NCI-H2196 (cell line): Measurements from ENCODE around the gene RRAGA.
"Not testable (repeated sequence)": the region's sequence is repeated elsewhere in the genome, so short reads cannot be mapped to it uniquely, and the experiment has no call there.

Source experiments
- DNase-seq: peaks from one replicate; lab custom pipeline; 2025; ENCODE audit not compliant: unreplicated experiment; lab: John Stamatoyannopoulos, UW

Gene RRAGA, protein sequence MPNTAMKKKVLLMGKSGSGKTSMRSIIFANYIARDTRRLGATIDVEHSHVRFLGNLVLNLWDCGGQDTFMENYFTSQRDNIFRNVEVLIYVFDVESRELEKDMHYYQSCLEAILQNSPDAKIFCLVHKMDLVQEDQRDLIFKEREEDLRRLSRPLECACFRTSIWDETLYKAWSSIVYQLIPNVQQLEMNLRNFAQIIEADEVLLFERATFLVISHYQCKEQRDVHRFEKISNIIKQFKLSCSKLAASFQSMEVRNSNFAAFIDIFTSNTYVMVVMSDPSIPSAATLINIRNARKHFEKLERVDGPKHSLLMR

DNA sequence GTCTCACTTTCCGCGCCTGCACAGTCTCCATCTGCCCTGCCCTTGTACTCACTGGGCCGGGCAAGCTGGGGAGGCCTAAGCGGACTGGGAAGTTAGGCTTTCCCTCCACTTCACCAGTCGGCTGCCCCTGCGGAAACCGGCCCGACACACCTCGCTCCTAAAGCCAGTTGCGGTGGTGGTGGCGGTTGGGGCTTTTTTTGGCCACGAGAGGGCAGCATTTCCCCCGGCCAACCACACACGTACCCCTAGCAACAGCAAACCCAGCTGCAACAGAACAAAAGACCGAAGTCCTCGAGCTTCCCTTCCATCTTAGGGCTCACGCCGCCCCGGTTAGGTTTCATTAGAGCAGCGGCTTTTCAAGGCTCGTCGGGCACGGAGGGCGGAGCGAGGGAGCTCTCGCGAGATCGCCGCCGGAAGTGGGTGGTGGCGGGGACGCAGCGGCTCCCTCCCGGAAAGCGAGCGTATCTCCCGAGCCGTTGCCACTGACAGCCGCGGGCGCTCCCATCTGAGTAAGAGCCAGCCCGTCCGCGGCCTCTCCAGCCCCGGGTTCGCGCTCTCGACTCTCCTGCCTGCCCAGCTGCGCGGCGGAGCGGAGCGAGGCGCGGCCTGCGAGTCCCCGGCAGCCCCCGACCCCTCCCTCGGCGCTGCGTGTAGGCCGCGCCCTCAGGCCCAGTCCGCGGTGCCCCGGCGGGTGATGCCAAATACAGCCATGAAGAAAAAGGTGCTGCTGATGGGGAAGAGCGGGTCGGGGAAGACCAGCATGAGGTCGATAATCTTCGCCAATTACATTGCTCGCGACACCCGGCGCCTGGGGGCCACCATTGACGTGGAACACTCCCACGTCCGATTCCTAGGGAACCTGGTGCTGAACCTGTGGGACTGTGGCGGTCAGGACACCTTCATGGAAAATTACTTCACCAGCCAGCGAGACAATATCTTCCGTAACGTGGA, at the start of gene RRAGA:
Gene RRAGA (plus strand): TSS at position 462 of the 951 bp plus-strand sequence. CDS start 233 bp downstream, at position 695.
- DNase-seq, result peak; percentile 98

DNA sequence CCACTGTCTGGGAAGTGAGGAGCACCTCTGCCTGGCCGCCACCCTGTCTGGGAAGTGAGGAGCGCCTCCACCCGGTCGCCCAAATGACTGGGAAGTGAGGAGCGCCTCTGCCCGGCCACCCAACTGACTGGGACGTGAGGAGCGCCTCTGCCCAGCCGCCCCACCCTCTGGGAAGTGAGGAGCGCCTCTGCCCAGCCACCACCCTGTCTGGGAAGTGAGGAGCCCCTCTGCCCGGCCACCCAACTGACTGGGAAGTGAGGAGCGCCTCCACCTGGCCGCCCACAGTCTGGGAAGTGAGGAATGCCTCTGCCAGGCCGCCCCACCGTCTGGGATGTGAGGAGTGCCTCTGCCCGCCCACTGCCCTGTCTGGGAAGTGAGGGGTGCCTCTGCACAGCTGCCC, 49.1 kb upstream of the RRAGA start:
- DNase-seq, result no peak

DNA sequence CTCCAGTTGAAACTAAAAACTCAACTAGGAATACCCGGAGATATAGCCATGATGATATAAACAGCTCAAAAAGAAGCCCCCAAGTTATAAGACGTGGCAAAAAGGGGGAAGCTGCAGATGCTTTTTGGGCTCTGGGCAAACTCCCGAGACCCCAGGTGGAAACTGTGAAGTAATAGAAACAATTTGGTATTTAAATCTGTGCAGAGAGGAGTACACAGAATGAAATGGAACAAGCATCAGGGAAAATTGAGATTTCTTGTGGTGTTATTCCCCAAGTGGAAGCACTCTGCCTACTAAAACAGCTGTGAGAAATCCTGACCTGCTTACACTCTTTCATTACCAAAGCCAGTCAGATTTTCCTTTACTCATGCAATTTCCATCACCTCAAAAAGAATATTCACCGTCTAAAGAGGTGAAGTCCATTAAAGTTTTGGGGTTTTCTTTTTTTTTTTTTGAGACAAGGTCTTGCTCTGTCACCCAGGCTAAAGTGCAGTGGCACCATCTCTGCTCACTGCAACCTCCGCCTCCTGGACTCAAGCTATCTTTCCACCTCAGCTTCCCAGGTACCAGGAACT, 39.7 kb upstream of the RRAGA start:
- DNase-seq, result no peak

DNA sequence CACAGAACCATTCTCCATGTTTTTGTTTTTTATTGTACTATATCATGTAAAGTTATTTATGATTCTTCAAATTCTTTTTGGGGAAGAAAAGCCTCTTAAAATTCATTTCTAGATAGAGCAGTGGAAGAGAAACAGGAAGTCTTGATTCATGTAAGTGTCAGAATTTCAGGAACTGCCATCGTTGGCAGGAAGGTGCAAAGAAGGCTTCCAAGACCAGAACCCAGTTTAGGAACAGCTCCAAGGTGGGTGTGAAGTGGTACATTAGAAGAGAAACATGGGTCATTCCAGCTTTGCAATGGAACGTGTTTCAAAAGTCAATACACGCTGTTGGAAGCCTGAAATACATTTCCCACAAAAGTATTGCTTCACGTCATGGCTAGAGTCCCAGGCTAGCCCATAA, 31.0 kb upstream of the RRAGA start:
- no peak for DNase-seq

DNA sequence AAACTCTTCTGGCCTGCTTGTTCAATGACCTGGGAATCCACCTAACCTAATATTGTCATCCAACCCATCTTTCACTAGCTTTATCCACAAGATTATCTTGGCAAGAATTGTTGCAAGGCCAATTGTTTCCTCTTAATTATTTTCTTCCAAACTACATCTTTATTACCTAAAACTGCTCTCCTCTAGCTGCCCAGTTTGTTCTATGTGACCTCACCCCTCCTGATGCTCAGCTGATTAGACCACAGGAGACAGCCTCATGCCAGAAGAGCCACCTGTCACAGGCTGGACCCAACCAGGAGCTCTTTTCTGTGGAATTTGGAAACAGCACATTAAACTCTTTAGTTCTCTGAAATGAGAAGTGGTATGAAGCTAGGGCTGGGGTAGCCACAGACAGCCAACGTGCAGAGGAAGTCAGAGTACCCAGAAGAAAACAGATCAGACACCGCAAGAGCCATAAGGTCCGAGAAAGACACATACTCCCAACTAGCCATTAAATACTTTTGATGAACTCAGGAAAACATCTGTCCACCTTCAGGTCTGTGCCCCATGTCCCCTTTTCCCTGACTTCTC, 28.3 kb upstream of the RRAGA start:
- DNase-seq, result no peak

DNA sequence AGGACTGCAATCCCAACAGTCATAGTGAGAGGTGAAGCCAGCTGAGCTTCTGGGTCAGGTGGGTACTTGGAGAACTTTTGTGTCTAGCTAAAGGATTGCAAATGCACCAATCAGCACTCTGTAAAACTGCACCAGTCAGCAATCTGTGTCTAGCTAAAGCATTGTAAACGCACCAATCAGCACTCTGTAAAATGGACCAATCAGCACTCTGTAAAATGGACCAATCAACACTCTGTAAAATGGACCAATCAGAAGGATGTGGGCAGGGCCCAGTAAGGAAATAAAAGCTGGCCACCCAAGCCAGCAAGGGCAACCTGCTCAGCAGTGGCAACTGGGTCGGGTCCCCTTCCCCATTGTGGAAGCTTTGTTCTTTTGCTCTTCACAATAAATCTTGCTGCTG, 27.6 kb upstream of the RRAGA start:
- DNase-seq, result not testable (repeated sequence)

DNA sequence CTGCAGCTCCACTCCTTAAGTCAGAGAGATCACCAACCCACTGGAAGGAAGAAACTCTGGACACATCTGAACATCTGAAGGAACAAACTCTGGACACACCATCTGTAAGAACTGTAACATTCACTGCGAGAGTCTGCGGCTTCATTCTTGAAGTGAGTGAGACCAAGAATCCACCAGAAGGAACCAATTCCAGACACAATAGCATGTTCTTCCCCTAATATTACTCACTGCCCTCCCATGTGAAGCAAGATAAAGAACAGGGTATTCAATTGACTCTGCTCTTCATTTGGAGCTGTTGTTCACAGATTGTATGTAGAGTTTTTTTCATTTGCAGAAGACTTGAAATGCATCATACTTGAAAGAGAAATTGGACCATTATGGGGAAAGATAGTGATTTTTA, 27.0 kb upstream of the RRAGA start:
- no peak for DNase-seq

DNA sequence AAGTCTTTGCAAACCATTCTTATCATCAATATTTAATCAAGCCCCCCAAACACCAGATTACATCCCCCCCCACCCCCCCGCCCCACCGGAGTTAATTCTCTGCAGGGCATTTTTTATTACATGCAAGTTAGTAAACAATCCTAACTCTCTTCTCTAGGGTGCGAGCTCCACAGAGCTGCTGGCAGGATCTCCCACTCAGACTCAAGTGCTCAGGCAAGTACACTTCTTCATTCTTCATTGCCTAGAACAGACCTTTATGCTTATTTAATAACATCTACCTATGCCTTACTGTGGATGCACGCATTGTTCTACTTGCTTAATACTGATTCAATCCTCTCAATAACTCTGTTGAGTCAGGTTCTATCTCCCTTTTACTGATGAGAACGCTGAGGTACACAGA, 26.1 kb upstream of the RRAGA start:
- DNase-seq, result no peak

DNA sequence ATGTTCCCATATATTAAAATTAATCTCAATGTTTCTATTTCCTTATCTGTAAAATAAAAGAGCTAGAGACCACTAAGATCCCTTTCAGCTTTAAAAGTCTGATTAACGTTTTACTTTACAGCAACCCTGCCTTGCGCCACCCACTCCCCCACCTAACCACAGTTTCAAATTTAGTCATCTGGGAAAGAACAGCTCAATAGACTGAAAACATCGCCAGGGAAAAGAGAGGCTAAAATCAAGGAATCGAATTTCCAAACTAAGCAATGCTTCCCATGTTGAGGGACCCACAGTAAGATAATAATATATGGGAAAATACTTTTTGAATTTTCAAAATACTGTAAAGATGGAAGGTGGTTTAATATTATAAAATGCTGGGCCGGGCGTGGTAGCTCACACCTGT, 22.9 kb upstream of the RRAGA start:
- DNase-seq, result no peak

DNA sequence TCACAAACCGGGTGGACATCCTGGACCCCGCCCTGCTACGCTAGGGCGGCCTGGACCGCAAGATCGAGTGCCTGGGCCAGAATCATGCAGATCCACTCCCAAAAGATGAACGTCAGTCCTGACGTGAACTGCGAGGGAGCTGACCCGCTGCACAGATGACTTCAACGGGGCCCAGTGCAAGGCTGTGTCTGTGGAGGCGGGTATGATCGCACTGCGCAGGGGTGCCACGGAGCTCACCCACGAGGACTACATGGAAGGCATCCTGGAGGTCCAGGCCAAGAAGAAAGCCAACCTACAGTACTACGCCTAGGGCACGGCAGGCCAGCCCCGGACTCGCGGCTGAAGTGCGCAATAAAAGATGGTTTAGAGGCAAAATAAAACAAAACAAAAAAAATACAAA, 21.4 kb upstream of the RRAGA start:
- no peak for DNase-seq

DNA sequence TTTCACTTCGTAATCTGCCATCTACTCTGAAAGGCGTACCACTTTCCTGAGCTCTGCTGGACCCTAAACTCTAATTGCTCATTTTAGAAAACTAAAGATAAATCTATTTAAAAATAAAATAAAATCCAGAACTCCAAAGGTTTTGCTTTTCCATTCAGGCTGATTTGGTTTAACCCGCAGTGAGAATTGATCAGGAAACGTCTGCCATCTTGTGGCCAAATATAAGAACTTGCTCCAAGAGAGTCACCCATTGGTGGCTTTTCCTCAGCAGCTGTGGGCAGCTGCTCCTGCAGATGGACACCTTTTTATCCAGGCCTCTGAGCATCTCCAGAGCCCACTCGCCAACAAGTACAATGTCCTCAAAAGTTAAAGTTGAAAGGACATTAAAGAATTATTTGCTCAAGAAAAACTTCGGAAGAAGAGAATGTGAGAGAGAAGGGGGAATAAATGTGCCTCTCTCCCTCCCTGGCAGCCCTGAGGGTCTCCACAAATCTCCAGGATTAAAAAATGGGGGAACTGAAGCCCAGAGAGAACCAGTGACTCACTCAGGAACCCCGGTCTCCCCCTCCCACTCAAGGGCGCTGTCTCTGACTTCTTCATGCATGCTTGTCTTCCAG, 20.3 kb upstream of the RRAGA start:
- DNase-seq, result peak; percentile 71

DNA sequence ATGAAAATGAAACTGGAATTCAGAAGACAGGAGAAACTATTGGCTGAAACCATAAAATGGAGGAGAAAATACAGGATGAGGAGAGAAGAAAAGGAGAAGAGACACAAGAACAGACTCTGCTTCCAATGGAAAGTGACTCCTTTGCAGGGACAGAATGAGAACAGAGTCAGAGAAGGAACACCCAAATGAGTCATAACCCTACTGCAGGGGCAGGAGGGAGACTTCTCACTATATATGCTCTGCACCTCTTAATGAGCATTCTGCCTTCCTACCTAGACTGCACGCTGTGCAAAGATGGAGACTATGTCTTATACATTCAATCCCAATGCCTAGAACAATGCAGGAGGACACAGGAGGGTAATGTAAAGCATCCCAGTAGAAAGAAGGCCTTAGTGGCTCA, 18.3 kb upstream of the RRAGA start:
- DNase-seq, result no peak

DNA sequence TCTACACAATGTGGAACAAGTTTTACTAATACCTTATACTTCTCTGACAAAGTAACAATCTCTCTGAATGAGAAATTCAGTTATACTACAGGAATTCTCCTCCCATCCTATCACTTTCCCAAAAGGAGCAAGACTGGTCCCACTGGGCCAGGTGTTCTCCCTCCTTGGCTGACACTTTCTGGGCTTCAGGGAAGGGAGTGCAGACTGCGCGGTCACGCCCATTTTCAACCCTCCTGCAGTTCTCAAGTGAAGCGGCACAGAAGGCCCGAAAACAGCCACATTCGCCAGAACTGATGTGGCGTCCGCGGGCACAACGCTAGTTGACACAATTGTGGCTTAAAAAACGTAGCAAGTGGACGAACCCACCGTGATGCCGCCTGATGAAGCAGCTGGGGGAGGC, 16.8 kb upstream of the RRAGA start:
- no peak for DNase-seq

DNA sequence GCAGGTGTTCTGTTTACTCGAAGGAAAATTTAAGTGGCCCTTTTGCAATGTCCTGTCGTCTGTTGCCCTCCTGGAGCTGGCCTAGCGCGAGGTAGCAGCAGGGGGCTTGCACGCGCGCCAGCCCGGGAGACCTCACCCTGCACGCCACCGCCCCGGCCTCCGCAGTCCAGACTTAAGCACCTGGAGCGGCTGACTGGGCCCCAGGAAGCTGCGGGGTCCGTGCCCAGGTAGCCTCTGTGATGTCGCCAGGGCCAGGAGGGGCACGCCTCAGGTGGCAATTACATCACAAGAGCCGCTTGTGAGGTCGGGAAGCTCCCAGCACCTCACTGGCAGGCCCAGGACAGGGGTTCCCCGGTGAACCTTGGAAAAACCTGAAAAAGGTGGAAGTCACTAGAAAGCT, 16.2 kb upstream of the RRAGA start, which contains the start of gene SAXO1:
Gene SAXO1 (minus strand): TSS at position 195 of the 400 bp plus-strand sequence. CDS start 301 bp downstream, outside the sequence.
- DNase-seq, result no peak

DNA sequence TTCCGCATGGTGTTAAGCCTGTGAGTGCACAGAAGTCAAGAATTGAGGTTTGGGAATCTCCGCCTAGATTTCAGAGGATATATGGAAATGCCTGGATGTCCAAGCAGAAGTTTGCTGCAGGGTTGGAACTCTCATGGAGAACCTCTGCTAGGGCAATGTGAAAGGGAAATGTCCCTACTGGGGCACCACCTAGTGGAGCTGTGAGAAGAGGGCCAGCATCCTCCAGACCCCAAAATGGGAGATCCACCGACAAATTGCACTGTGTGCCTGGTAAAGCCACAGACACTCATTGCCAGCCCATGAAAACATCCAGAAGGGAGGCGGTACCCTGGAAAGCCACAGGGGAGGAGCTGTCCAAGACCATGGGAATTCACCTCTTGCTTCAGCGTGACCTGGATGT, 12.6 kb upstream of the RRAGA start:
- no peak for DNase-seq

DNA sequence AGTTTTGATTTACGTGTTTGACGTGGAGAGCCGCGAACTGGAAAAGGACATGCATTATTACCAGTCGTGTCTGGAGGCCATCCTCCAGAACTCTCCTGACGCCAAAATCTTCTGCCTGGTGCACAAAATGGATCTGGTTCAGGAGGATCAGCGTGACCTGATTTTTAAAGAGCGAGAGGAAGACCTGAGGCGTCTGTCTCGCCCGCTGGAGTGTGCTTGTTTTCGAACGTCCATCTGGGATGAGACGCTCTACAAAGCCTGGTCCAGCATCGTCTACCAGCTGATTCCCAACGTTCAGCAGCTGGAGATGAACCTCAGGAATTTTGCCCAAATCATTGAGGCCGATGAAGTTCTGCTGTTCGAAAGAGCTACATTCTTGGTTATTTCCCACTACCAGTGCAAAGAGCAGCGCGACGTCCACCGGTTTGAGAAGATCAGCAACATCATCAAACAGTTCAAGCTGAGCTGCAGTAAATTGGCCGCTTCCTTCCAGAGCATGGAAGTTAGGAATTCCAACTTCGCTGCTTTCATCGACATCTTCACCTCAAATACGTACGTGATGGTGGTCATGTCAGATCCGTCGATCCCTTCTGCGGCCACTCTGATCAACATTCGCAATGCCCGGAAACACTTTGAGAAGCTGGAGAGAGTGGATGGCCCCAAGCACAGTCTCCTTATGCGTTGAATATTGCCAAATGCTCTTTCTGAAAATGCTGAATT, 850 bp downstream of the RRAGA start:
- DNase-seq, result no peak

DNA sequence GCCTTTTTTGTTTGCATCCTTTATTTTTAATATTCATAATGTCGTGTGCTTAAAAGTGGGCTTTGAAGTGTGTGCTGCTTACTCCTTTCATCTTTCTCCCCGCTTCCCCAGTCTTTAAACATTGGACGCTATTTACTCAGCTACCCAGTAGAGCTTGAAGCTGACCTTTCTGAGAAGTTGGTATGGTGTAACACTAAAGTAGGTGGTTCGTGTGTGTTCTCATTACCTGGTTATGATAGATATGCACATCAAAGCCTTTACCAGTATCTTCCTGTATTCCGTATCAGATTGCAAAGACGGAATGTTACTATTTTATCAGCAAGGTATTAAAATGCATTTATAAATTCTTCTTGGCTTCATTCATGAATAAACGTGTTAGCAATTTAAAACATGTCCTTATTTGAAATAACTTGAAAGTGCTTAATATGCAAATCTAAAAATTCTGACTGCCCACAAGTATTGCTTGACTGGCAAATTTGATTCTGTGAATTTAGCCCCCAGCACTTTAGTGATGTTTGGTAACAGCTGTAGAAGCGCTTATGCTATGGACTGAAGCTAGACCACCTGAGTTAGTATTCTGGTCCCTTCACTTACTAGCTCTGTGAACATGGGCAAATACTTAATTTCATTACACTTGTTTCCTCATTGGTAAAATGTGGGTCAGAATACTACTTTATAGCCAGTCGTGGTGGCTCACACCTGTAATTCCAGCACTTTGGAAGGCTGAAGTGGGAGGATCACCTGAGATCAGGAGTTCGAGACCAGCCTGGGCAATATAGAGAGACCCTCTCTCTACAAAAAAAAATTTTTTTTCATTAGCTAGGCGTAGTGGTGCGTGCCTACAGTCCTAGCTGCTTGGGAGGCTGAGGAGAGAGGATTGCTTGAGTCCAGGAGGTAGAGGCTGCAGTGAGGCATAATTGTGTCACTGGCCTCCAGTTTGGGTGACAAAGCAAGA, 1.7 kb downstream of the RRAGA start:
- DNase-seq, result no peak

DNA sequence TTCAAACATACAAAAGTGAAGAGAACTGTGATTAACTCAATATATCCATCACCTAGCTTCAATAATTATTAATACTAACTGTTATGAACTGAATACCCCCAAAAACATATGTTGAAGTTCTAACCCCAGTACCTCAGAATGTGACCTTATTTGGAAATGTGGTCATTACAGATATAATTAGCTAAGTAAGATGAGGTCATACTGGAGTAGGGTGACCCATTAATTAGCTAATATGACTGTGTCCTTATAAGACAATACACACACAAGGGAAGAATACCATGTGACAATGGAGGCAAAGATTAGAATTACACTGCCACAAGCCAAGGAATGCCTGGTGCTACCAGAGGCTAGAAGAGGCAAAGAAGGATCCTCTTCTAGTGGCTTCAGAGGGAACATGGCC, 7.8 kb downstream of the RRAGA start:
- no peak for DNase-seq

DNA sequence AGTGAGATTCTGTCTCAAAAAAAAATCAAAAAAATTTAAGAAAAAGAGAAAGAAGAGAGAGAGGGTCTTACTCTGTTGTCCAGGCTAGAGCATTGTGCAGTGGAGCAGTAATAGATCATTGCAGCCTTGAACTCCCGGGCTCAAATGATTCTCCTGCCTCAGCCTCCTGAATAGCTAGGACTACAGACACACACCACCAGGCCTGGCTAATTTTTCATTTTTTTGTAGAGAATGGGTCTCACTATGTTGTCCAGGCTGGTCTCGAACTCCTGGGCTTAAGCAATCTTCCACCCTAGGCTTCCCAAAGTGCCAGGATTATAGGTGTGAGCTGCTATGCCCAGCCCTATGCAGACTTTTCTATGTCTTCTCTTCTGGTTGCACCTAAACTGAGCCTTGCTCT, 25.0 kb downstream of the RRAGA start:
- no peak for DNase-seq
